SK-N-SH (cell line): ENCODE results near the gene CLMP. TPM values are rescaled to one million over a fixed set of nuclear protein-coding genes. Genes with fewer than 3 reads are reported as not detected.

Source experiments
- CTCF ChIA-PET: fragments of 300-600, 350-600 bp; formaldehyde crosslinking; extraction: SDS; loops from one replicate; lab custom pipeline; 2021; lab: Yijun Ruan, JAX
- POLR2A ChIA-PET: fragments of 350-600 bp; sonication (Branson Sonifier 250); formaldehyde crosslinking; extraction: SDS; loops from one replicate; lab custom pipeline; 2020; ENCODE audit warnings: antibody characterized with exemption, inconsistent platforms; lab: Yijun Ruan, JAX
- DNase-seq: peaks from one replicate; pipeline ENCODE4 v3.0.0; 2012
- H2AFZ ChIP-seq: fragments of 200-600 bp; sonication (generic); 2 replicates; pipeline ENCODE4 v1.8.1; 2016; ENCODE audit warnings: antibody characterized with exemption, mild to moderate bottlenecking, low read depth
- H3F3A ChIP-seq: fragments of 200-600 bp; sonication (generic); replicated peaks from 2 replicates; pipeline ENCODE3; 2016; ENCODE audit warnings: antibody characterized with exemption, mild to moderate bottlenecking; ENCODE audit not compliant: insufficient read depth
- H3K27ac ChIP-seq, 2 experiments: fragments of 200-500 bp in 1 of 2; fragments of 200-600 bp in 1 of 2; sonication (Bioruptor generic) in 1 of 2; sonication (generic), shearing (Covaris generic) in 1 of 2; 2 replicates each; pipeline versions ENCODE4 v1.5.1 to v1.6.1; 2014 to 2016; ENCODE audit warnings: low read depth in 2 of 2, inconsistent platforms in 1 of 2, low read length in 1 of 2, mild to moderate bottlenecking in 1 of 2, mixed read lengths in 1 of 2
- H3K27me3 ChIP-seq: fragments of 200-600 bp; sonication (generic), shearing (Covaris generic); 2 replicates; pipeline ENCODE4 v1.6.1; 2016; ENCODE audit warnings: mixed run types; ENCODE audit not compliant: insufficient read depth
- H3K36me3 ChIP-seq, 2 experiments: fragments of 200-500 bp in 1 of 2; fragments of 200-600 bp in 1 of 2; sonication (Bioruptor generic) in 1 of 2; sonication (generic) in 1 of 2; replicated peaks in 1 of 2; 2 replicates each; pipeline versions ENCODE3 to v1.5.1; 2014 to 2016; ENCODE audit warnings: low read length in 1 of 2, mild to moderate bottlenecking in 1 of 2; ENCODE audit not compliant: insufficient read depth in 2 of 2, control insufficient read depth in 1 of 2
- H3K4me1 ChIP-seq, 2 experiments: fragments of 200-500 bp in 1 of 2; fragments of 200-600 bp in 1 of 2; sonication (Bioruptor generic) in 1 of 2; sonication (generic), shearing (Covaris generic) in 1 of 2; 2 replicates each; pipeline versions ENCODE4 v1.5.1 to v1.6.1; 2014 to 2016; ENCODE audit warnings: low read depth in 1 of 2, low read length in 1 of 2, mixed run types in 1 of 2; ENCODE audit not compliant: insufficient read depth in 2 of 2, control insufficient read depth in 1 of 2
- H3K4me2 ChIP-seq: fragments of 200-600 bp; sonication (generic), shearing (Covaris generic); 2 replicates; pipeline ENCODE4 v1.6.1; 2017; ENCODE audit warnings: mixed run types
- H3K4me3 ChIP-seq, 2 experiments: fragments of 200-500 bp in 1 of 2; fragments of 200-600 bp in 1 of 2; sonication (Bioruptor generic) in 1 of 2; sonication (generic), shearing (Covaris generic) in 1 of 2; 2 replicates each; pipeline versions ENCODE4 v1.5.1 to v1.8.1; 2014 to 2016; ENCODE audit warnings: low read depth in 2 of 2, inconsistent platforms in 1 of 2, low read length in 1 of 2, mild to moderate bottlenecking in 1 of 2, mixed read lengths in 1 of 2, moderate library complexity in 1 of 2
- H3K79me2 ChIP-seq: fragments of 200-600 bp; sonication (generic); 2 replicates; pipeline ENCODE4 v1.8.1; 2017; ENCODE audit warnings: mild to moderate bottlenecking; ENCODE audit not compliant: insufficient read depth
- H3K9ac ChIP-seq: fragments of 200-600 bp; sonication (generic); 2 replicates; pipeline ENCODE4 v1.6.1; 2017; ENCODE audit warnings: mixed run types
- H3K9me2 ChIP-seq: fragments of 200-600 bp; sonication (generic); 2 replicates; pipeline ENCODE4 v1.6.1; 2017; ENCODE audit warnings: mixed run types
- H3K9me3 ChIP-seq: fragments of 200-600 bp; sonication (generic); 2 replicates; pipeline ENCODE4 v1.6.1; 2017; ENCODE audit warnings: mixed run types, mild to moderate bottlenecking, moderate library complexity
- H4K20me1 ChIP-seq: fragments of 200-600 bp; sonication (generic); 2 replicates; pipeline ENCODE4 v1.6.1; 2017; ENCODE audit warnings: mild to moderate bottlenecking, mixed run types; ENCODE audit not compliant: insufficient read depth
- CHD2 ChIP-seq: fragments of 150-350 bp; IDR thresholded peaks from 2 replicates; pipeline ENCODE4 v1.6.1; 2018; ENCODE audit warnings: low read length; ENCODE audit not compliant: partially characterized antibody
- ELF1 ChIP-seq: IDR thresholded peaks from 2 replicates; pipeline ENCODE4 v1.4.0; 2012
- EZH2phosphoT487 ChIP-seq: fragments of 200-600 bp; sonication (generic); IDR thresholded peaks from 2 replicates; pipeline ENCODE4 v1.6.1; 2017; ENCODE audit warnings: low read depth, mixed run types, mild to moderate bottlenecking, antibody characterized with exemption, moderate library complexity, borderline replicate concordance
- FOSL2 ChIP-seq: IDR thresholded peaks from 2 replicates; pipeline ENCODE4 v1.4.0; 2012; ENCODE audit warnings: low read depth, mild to moderate bottlenecking, moderate library complexity, borderline replicate concordance
- FOXM1 ChIP-seq: IDR thresholded peaks from 2 replicates; pipeline ENCODE4 v1.4.0; 2012; ENCODE audit warnings: low read depth, mild to moderate bottlenecking
- GABPA ChIP-seq: IDR thresholded peaks from 2 replicates; pipeline ENCODE4 v1.4.0; 2012; ENCODE audit warnings: low read depth, mild to moderate bottlenecking
- IRF3 ChIP-seq: fragments of 150-350 bp; IDR thresholded peaks from 2 replicates; pipeline ENCODE4 v1.6.1; 2016; ENCODE audit warnings: mild to moderate bottlenecking, low read depth, low read length
- MAX ChIP-seq: IDR thresholded peaks from 2 replicates; pipeline ENCODE4 v1.4.0; 2012; ENCODE audit warnings: low read depth
- PBX3 ChIP-seq: IDR thresholded peaks from 2 replicates; pipeline ENCODE4; 2012
- REST ChIP-seq: IDR thresholded peaks from 2 replicates; pipeline ENCODE4 v1.6.1; 2012; ENCODE audit warnings: mild to moderate bottlenecking, low read depth, low read length, moderate library complexity
- SIN3A ChIP-seq: IDR thresholded peaks from 2 replicates; pipeline ENCODE4 v1.6.1; 2012; ENCODE audit warnings: low read depth, mild to moderate bottlenecking, low read length, moderate library complexity, borderline replicate concordance
- SMC3 ChIP-seq: IDR thresholded peaks from 2 replicates; pipeline ENCODE4 v1.6.1; 2012; ENCODE audit warnings: low read depth, low read length, improper control_type of control experiment
- TAF1 ChIP-seq: IDR thresholded peaks from 2 replicates; pipeline ENCODE4 v1.6.1; 2012; ENCODE audit warnings: low read depth, mild to moderate bottlenecking, low read length, moderate library complexity, borderline replicate concordance
- YY1 ChIP-seq: IDR thresholded peaks from 2 replicates; pipeline ENCODE4 v1.4.0; 2012; ENCODE audit warnings: low read depth, mild to moderate bottlenecking
- WGBS: methylation state at CpG from one replicate; pipeline ENCODE4 v1.1.6; 2017; ENCODE audit warnings: low lambda C conversion rate; 5-methylcytosine and 5-hydroxymethylcytosine counted together
- polyA plus RNA-seq, 3 experiments: library from polyadenylated mRNA; depleted of rRNA; stranded (reverse); fragments of >200 nt; gene quantifications; 2 replicates each; pipeline ENCODE4 v1.2.3, GENCODE V29; 2012

Gene CLMP
- polyA plus RNA-seq, 1 of the 3 experiments (the other 2 are of a cell fraction) = 61.9 TPM

- H3K36me3 ChIP-seq = peaks cover 3 to 9% of the 10 kb centered on the region in 2 experiments
- no peak overlapping the region for H3K9ac ChIP-seq
- peaks cover 3 to 61% of the 10 kb centered on the region in 2 experiments; a peak in 3 of 4 replicates for H3K4me1 ChIP-seq
- WGBS = 83% methylated on average over 2 of the region's 2 CpGs
- H3K4me3 ChIP-seq = no peak overlapping the region
- H3K27me3 ChIP-seq = no peaks in the 10 kb centered on the region
- no peaks in the 10 kb centered on the region for H4K20me1 ChIP-seq
- ChIA-PET POLR2A (interaction anchor here (1.1 kb wide), 1 partner anchor 43 kb away, joined by 3 read pairs; no protein-coding TSS in a partner anchor), CTCF (interaction anchor here (2.0 kb wide), 1 partner anchor 12 kb away, joined by 8 read pairs; no protein-coding TSS in a partner anchor)
- TF ChIP-seq GABPA (no peak), YY1 (no peak), IRF3 (no peak), REST (no peak), SMC3 (no peak), FOSL2 (no peak), SIN3A (no peak), FOXM1 (no peak), PBX3 (no peak), TAF1 (no peak), MAX (no peak), EZH2phosphoT487 (no peak), CHD2 (no peak), ELF1 (no peak)
- peak overlapping the region in 1 of 2 experiments; percentile 21; a peak in 2 of 4 replicates for H3K27ac ChIP-seq
- H3K9me2 ChIP-seq = no peaks in the 10 kb centered on the region
- H3F3A ChIP-seq = peaks cover 11% of the 10 kb centered on the region
- no peak overlapping the region for H2AFZ ChIP-seq
- no peak for DNase-seq
- H3K79me2 ChIP-seq = peaks cover 94% of the 10 kb centered on the region
- no peak overlapping the region; the same call in 1 of the 2 replicates for H3K4me2 ChIP-seq
- no peaks in the 10 kb centered on the region for H3K9me3 ChIP-seq
These were observed 14.5 kb downstream of the CLMP start for GRCh38 chr11:123180574-123180973.
